Left kidney (tissue), 2 donors: ENCODE results near the gene MBD6. TPM values are rescaled to one million over a fixed set of nuclear protein-coding genes. Genes with fewer than 3 reads are reported as not detected.
"Not testable (repeated sequence)": the region's sequence is repeated elsewhere in the genome, so short reads cannot be mapped to it uniquely, and the experiment has no call there.

Experiments used
- DNase-seq: peaks from one replicate; pipeline ENCODE4 v3.0.0-alpha.2; 2013
- polyA plus RNA-seq: library from polyadenylated mRNA; unstranded; fragments of 120-200 nt; gene quantifications from one replicate; pipeline ENCODE4 v1.2.1, GENCODE V29; 2013; ENCODE audit not compliant: insufficient read length

Gene MBD6
- polyA plus RNA-seq, 1 donor, result 73.5 TPM

- no peak for DNase-seq
Measured at GRCh38 chr12:57549909-57550640, 27.5 kb downstream of the MBD6 start, which contains the start of gene KIF5A. Gene KIF5A (plus strand): TSS chr12:57550044. CDS start chr12:57550272, 228 bp downstream.

GRCh38 chr12:57550641-57551549 is 28.3 kb downstream of the MBD6 start:
- no peak for DNase-seq

GRCh38 chr12:57551637-57552305 is 29.1 kb downstream of the MBD6 start:
- no peak for DNase-seq

GRCh38 chr12:57552306-57552651 is 29.7 kb downstream of the MBD6 start:
- no peak for DNase-seq

GRCh38 chr12:57552835-57553313 is 30.2 kb downstream of the MBD6 start:
- no peak for DNase-seq

GRCh38 chr12:57553343-57554202 is 30.9 kb downstream of the MBD6 start:
- DNase-seq, result no peak

GRCh38 chr12:57554453-57554852 is 31.8 kb downstream of the MBD6 start:
- DNase-seq, result no peak

- DNase-seq, result no peak
Measured at GRCh38 chr12:57554897-57555296, 32.3 kb downstream of the MBD6 start.

GRCh38 chr12:57558864-57559263 is 36.2 kb downstream of the MBD6 start:
- DNase-seq, result no peak

- DNase-seq, result no peak
Measured at GRCh38 chr12:57560516-57560915, 37.9 kb downstream of the MBD6 start.

- DNase-seq, result not testable (repeated sequence)
Measured at GRCh38 chr12:57561117-57561516, 38.5 kb downstream of the MBD6 start.

- DNase-seq, result no peak
Measured at GRCh38 chr12:57563358-57563757, 40.7 kb downstream of the MBD6 start.

GRCh38 chr12:57564178-57564740 is 41.6 kb downstream of the MBD6 start:
- no peak for DNase-seq

GRCh38 chr12:57568838-57569237 is 46.2 kb downstream of the MBD6 start:
- DNase-seq, result no peak

GRCh38 chr12:57569858-57570257 is 47.2 kb downstream of the MBD6 start:
- no peak for DNase-seq

- not testable (repeated sequence) for DNase-seq
Measured at GRCh38 chr12:57570438-57570837, 47.8 kb downstream of the MBD6 start.

GRCh38 chr12:57571926-57572762 is 49.5 kb downstream of the MBD6 start:
- no peak for DNase-seq

- no peak for DNase-seq
Measured at GRCh38 chr12:57574795-57575194, 52.2 kb downstream of the MBD6 start.

GRCh38 chr12:57575771-57576612 is 53.4 kb downstream of the MBD6 start:
- DNase-seq, result no peak
